Stimulated activated CD4-positive, alpha-beta T cell treated with anti-CD3 and anti-CD28 coated beads, Interleukin-2, amount 100 ng/mL, for 48 hours (primary cell): Measurements from ENCODE around the gene PTPRQ.
"Not testable (repeated sequence)": the region's sequence is repeated elsewhere in the genome, so short reads cannot be mapped to it uniquely, and the experiment has no call there.

Experiments
- DNase-seq, 2 donors: peaks; one replicate each; pipeline ENCODE4 v3.0.0-alpha.2; 2020

PTPRQ gene

DNA sequence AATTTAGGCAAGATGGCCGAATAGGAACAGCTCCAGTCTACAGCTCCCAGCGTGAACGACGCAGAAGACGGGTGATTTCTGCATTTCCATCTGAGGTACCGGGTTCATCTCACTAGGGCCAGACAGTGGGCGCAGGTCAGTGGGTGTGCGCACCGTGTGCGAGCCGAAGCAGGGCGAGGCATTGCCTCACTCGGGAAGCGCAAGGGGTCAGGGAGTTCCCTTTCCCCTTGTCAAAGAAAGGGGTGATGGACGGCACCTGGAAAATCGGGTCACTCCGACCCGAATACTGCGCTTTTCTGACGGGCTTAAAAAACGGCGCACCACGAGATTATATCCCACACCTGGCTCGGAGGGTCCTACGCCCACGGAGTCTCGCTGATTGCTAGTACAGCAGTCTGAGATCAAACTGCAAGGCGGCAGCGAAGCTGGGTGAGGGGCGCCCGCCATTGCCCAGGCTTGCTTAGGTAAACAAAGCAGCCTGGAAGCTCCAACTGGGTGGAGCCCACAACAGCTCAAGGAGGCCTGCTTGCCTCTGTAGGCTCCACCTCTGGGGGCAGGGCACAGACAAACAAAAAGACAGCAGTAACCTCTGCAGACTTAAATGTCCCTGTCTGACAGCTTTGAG, 33.6 kb downstream of the PTPRQ start:
- not testable (repeated sequence) for DNase-seq

- DNase-seq = no peak
Observed at GRCh38 chr12:80484746-80485145, 40.7 kb downstream of the PTPRQ start.

DNA sequence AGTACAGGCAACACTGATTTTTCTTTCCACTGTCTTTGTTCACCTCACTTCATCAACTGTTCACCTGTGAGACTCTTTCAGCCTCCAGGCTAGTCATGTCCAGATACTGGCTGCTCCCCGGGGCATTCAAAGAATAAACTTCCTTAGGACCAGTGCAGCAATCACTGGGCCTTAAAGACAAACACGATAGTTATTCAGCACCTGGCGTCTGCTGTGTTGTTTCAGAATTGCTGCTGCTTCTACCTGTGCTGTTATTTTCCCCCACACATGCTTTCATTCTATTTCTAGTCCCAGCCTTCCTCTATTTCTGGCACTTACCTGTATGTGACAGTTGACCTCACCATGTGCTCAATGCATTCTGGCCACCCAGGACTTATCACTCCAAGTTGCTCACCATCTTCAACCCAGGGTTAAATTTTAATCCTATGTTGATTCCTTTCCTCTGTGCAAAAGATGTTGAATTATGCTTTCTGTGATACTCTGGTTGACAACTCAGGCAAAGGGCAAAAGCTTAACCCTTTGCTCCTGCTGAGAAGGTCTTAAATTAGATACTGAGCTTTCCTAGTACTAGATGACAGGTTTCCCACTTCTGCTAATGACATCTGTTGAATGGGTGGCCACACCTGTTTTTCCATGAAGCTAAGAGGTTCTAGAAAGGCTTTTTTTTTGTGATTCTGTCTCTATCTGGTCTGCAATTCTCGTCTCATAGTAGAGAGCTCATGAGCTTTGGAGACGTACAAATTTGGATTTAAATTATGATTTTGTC, 41.4 kb downstream of the PTPRQ start:
- DNase-seq = no peak

- DNase-seq = no peak
Observed at GRCh38 chr12:80490329-80490728, 46.3 kb downstream of the PTPRQ start.

DNA sequence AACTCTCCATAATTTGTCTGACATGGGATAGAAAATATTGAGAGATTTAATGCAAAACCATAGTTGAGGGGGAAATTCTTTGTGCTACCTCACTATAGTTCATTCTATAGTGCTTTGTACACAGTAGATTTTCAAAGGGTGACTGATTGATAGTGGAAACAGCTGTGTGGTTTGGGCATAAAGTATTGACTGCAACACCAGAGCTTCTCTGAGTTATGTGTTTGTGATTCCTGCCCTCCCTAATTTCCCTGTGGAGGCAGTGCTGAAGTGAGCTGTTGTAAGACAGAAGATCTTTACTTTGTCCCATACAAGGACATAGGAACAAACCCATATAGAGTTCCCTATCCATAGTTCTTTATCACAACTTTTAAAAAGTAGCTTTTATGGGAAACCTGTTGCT, 47.1 kb downstream of the PTPRQ start:
- no peak for DNase-seq

GRCh38 chr12:80493466-80493865, 49.4 kb downstream of the PTPRQ start:
- no peak for DNase-seq

GRCh38 chr12:80494836-80495235, 50.8 kb downstream of the PTPRQ start:
- DNase-seq = no peak

DNA sequence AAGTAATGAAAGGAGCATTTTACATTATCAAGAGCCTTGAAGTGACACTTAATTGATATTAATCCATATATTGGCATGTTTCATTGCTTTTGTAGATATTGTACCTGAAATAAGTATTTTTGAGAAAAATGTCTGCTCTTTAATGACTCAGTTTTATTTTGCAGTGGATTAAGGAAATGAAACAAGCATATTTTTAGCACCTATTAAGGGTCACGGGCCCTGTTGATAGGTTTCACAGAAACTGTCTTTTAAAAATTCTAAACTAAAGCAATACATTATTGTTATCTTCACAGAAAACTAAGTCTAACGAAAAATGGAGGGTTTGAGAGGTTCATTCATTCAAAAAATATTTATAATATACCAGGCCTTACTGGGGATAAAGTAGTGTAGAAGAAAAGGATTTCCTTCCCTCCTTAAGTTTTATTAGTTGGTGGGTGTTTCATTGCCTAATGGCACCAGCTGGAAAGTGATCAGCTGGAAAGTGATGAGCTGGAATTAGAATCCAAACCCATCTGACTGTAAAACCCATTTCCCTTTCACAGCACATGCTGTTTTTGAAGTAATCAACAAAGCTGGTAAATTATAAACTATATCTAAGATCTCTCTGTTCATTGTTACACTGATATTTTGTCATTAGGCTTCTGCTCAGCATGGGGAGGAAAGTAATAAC, 54.2 kb downstream of the PTPRQ start:
- no peak for DNase-seq

GRCh38 chr12:80504389-80505163, 60.5 kb downstream of the PTPRQ start:
- no peak for DNase-seq

DNA sequence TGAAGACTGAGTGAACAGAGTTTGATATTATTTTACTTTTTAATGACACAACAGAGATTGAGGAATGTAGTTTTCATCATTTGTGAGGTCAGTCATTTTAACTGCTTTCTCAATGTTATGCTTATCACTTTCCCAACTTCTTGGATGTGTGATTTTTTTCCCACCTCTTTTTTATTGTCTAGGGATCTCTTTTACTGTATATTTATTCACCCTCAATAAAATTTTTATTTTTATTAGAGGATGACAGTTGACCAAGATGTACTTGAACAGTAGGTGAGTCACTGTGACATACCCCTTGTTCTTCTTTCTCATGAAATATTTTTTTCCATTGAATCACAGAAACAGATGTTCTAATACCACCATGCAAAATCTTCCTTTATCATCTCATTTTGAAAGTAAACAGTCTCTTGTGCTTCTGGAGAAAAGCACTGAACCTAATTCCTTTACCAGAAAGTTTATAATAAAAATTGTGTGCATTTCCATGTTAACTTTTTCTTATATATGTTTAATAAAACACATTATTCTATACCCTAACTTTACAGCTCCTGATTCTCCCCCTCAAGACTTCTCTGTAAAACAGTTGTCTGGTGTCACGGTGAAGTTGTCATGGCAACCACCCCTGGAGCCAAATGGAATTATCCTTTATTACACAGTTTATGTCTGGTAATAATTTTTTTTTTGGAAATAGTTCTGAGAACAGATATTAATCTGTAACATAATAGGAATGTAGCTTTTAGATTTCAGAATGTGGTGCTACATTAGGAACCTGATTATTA, 65.9 kb downstream of the PTPRQ start:
- DNase-seq = no peak

DNA sequence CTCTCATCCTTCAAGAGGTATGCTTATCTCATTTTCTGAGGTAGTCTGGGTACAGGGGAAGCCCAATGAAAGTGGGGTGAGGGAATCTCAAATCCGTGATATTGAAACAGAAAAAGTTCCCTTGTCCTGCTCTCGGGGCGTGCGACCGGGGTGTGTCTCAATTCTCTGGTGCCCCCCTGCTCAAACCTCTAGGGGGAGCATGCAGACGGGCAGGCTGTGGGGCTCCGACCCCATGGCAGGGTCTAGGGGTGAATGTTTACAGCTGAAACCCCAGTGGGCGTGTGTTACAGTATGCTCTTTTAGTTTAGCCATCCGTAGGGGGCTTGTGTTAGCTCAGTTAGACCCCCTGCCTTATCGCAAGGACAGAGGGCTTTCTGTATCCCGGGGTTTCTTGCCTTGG, 68.7 kb downstream of the PTPRQ start:
- no peak for DNase-seq

GRCh38 chr12:80513211-80513610, 69.2 kb downstream of the PTPRQ start:
- no peak for DNase-seq

DNA sequence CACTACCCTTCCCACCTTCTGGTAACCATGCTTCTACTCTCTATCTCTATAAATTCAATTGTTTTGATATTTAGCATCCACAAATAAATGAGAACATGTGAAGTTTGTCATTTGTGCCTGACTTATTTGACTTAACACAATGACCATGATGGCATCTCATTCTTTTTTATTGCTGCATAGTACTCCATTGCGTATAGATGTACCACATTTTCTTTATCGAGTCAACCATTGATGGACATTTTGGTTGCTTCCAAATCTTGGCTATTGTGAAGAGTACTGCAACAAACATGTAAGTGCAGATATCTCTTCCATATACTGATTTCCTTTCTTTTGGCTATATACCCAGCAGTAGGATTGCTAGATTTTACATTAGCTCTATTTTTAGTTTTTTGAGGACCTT, 73.6 kb downstream of the PTPRQ start:
- no peak for DNase-seq

DNA sequence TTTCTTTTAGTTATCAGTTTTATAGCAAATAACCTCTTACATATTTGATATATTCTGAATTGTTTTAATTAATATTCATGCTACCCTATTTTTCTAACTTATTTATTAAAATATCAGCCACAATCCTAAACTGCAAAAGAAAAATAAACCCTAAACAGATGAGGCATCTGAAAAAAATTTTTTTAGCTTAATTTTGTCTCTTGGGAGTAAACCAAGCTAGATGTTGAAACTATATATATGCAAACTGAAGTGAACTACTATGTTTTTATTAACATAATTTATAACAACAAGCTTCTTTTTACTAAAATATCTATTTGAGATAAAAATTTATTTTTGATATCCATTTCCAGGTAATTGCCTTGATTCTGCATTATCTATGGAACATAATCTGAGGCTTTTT, 87.6 kb downstream of the PTPRQ start:
- DNase-seq = no peak

- DNase-seq = no peak
Observed at GRCh38 chr12:80539029-80539428, 95.0 kb downstream of the PTPRQ start.

GRCh38 chr12:80549298-80549697, 105.3 kb downstream of the PTPRQ start:
- DNase-seq = no peak

DNA sequence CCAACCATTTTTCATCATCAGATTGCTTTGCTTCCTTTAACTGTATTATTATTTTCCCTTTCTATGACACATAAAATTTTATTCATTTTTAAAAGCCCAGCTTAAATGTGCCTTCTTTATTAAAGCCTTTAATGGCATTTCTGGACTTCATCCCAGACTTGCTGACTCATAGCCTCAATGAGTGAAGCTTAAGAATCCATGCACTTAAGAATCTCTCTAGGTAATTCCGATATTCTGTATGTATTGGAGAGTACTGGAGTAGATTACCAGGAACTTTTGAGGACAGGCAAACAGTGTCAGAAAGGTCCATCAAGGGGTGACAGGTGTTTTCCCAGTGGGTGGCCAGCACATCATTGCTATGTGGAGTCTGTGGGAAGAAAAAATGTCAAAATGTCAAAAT, 107.9 kb downstream of the PTPRQ start:
- DNase-seq = no peak

GRCh38 chr12:80553316-80553715, 109.3 kb downstream of the PTPRQ start:
- no peak for DNase-seq

DNA sequence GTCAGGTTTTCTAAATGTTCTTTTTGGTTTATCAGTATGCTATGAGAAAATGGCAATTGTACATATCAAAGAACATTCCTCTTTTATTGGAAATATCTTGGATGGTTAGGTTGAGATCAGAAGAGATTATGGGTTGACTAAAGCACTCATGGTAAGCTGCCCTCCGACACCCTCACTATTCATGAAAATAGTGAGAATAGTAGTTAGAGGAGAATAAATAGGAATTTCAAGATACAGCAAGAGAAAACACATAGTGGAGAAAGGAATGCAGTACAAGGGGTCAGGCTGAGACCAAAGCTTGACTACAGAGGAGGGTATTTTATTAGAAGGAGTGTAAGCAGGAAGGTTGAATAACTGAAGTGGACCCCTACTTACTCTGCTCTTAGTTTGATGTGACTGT, 112.5 kb downstream of the PTPRQ start:
- DNase-seq = no peak

DNA sequence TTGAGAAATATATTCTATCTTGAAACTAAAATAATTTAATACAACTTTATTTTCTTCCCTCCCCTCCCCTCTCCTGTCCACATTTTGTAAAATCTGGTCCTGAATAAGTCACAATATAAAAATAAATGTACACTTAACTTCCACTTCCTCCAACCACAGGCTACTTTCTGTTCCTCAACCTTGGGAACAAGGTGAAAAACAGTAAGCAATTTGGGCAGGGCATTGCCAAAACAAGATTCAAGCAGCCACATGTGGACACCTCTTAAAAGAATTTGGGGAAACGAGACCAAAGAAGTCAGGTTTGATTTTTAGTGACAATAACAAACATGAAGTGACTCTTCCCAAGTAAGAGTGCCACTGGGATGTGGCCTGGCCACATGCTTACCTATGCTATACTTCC, 115.7 kb downstream of the PTPRQ start:
- no peak for DNase-seq

- no peak for DNase-seq
Observed at GRCh38 chr12:80565271-80565670, 121.2 kb downstream of the PTPRQ start.

- DNase-seq = no peak
Observed at GRCh38 chr12:80567401-80567800, 123.4 kb downstream of the PTPRQ start.
